Astrocyte (in vitro differentiated cells and primary cell): Measurements from ENCODE around the gene MT1H.

Source experiments
- EZH2 ChIP-seq: IDR thresholded peaks from 2 replicates; pipeline ENCODE4 v1.6.1; 2012; ENCODE audit warnings: mild to moderate bottlenecking, low read length, inconsistent platforms; ENCODE audit not compliant: insufficient read depth
- TF ChIP-seq, protein P1 (sequence below): IDR thresholded peaks from 2 replicates; pipeline ENCODE4 v1.5.1; 2011; ENCODE audit warnings: low read depth, mild to moderate bottlenecking, inconsistent platforms, low read length, moderate library complexity; ENCODE audit not compliant: insufficient read depth

DNA sequence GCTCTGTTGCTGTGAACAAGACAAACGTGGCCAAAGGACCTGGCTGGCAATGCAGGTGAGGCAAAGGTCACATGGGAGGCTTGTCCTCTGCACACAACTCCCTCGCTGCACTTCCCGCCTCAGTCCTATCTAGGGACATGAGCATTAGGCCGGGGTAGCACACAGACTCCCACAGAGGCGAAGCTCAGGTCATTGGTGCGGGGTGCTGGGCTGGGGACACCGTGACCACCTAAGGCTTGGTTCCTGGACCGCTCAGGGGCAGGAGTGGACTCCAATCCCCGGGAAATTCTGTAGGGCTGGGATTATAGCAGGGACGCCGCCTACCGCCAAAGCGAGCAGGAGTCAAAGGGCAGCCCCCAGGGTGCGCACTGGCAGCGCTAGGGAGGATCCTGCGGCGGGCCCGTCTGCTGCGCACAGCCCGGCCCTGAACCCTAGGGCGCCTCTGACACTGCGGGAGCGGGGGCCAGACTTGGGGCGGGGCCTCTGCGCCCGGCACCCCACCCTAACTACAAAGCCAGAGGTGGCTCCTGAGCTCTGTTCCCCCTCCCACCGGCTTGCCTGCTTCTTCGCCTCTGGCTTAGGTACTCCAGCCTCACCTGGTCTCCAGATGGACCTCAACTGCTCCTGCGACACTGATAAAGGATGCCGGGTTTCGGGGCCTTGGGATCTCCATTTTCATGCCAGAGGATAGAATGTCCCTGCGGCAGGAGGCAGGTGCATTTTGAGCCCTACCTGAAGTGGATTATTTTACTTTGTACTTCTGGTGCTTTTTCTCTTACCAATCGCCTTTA, 21.8 kb upstream of the MT1H start:
- TF ChIP-seq, protein P1, sequence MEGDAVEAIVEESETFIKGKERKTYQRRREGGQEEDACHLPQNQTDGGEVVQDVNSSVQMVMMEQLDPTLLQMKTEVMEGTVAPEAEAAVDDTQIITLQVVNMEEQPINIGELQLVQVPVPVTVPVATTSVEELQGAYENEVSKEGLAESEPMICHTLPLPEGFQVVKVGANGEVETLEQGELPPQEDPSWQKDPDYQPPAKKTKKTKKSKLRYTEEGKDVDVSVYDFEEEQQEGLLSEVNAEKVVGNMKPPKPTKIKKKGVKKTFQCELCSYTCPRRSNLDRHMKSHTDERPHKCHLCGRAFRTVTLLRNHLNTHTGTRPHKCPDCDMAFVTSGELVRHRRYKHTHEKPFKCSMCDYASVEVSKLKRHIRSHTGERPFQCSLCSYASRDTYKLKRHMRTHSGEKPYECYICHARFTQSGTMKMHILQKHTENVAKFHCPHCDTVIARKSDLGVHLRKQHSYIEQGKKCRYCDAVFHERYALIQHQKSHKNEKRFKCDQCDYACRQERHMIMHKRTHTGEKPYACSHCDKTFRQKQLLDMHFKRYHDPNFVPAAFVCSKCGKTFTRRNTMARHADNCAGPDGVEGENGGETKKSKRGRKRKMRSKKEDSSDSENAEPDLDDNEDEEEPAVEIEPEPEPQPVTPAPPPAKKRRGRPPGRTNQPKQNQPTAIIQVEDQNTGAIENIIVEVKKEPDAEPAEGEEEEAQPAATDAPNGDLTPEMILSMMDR: no peak
- TF ChIP-seq EZH2: peak; percentile 73
